ENCODE measurements around the gene CXCR1. TPM values are rescaled to one million over a fixed set of nuclear protein-coding genes. Genes with fewer than 3 reads are reported as not detected.
A peak's percentile ranks its signal among the peaks of the same experiment; 100 is the strongest.

Gene CXCR1
- total RNA-seq, 1 experiment from 2014 or later, result not detected

DNA sequence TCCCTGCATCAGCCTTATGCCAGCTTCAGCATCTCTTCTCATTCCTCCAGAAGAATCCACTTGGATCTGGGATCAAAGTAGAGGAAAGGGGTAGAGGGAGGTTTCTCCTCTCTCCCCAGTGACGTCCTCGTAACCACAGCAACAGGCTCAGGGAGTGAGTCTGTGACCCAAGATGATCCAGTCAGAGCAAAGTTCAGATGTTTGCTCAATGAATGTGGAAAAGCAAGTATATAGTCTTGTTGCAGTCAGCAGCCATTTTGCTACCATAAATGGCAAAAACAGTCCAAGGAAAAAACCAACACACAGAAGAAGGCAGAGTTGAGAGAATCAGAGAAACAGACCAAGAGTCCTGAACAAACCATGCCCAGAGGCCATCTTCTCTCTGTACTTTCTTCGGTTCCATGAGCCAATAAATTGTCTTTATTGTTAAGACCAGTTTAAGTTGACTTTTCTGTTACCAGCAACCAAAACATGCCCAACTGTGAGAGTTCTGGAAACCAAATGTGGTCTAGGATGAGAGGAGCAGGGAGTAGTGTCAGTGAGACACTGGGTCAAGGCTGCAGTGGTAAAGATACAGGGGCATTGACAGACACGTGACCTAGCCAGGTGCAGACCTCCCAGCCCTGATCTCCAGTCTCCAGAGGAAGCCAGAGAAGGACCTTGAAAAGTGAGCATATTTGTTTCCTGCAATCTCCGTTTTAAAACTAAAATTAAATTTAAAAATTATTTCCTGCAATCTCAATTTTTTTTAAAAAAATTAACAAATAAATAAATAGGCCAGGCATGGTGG lies 3.2 kb upstream of the CXCR1 start:
- DNase-seq (no peak), ATAC-seq (no peak)
- TF ChIP-seq EZH2phosphoT487 (IDR thresholded peaks at IDR 0.05; ENCODE audit: borderline replicate concordance, low read length) (no peak), EZH2 (IDR thresholded peaks at IDR 0.05; ENCODE audit: low read length, unreplicated experiment) (no peak)
- TF ChIP-seq, protein P1, sequence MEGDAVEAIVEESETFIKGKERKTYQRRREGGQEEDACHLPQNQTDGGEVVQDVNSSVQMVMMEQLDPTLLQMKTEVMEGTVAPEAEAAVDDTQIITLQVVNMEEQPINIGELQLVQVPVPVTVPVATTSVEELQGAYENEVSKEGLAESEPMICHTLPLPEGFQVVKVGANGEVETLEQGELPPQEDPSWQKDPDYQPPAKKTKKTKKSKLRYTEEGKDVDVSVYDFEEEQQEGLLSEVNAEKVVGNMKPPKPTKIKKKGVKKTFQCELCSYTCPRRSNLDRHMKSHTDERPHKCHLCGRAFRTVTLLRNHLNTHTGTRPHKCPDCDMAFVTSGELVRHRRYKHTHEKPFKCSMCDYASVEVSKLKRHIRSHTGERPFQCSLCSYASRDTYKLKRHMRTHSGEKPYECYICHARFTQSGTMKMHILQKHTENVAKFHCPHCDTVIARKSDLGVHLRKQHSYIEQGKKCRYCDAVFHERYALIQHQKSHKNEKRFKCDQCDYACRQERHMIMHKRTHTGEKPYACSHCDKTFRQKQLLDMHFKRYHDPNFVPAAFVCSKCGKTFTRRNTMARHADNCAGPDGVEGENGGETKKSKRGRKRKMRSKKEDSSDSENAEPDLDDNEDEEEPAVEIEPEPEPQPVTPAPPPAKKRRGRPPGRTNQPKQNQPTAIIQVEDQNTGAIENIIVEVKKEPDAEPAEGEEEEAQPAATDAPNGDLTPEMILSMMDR (conservative IDR thresholded peaks at IDR 0.05; ENCODE audit: low read depth, low read length), result no peak
- Histone ChIP-seq H3K4me1 (ENCODE audit: insufficient read depth, low read length) (peaks cover 7% of the 10 kb centered on the region; the same call in 1 of the 2 replicates), H3K4me3 (ENCODE audit: low read length) (no peak overlapping the region), H4K20me1 (ENCODE audit: low read length) (no peaks in the 10 kb centered on the region), H3K9me3 (ENCODE audit: low read length) (no peaks in the 10 kb centered on the region), H3F3A (ENCODE audit: low read length, unreplicated experiment) (no peaks in the 10 kb centered on the region), H3K27me3 (ENCODE audit: low read length) (peaks cover 7% of the 10 kb centered on the region), H3K79me2 (ENCODE audit: low read length) (no peaks in the 10 kb centered on the region), H3K36me3 (ENCODE audit: low read depth, low read length) (no peaks in the 10 kb centered on the region), H3K27ac (ENCODE audit: low read length) (no peak overlapping the region), H3K9ac (ENCODE audit: low read length) (no peak overlapping the region), H3K9me2 (replicated peaks; ENCODE audit: low read length) (no peaks in the 10 kb centered on the region), H2AFZ (ENCODE audit: low read length) (no peak overlapping the region), H3K4me2 (ENCODE audit: low read length) (no peak overlapping the region)
- BruUV-seq (replicated peaks), result no TSS peak
- ChIA-PET POLR2A (ENCODE audit: unreplicated experiment) (no interaction called here), CTCF (interaction anchor here (0.6 kb wide), 1 partner anchor 92 kb away, joined by 3 read pairs; no protein-coding TSS in a partner anchor)
- intact Hi-C loops (cut with micrococcal nuclease), result no loop called here

DNA sequence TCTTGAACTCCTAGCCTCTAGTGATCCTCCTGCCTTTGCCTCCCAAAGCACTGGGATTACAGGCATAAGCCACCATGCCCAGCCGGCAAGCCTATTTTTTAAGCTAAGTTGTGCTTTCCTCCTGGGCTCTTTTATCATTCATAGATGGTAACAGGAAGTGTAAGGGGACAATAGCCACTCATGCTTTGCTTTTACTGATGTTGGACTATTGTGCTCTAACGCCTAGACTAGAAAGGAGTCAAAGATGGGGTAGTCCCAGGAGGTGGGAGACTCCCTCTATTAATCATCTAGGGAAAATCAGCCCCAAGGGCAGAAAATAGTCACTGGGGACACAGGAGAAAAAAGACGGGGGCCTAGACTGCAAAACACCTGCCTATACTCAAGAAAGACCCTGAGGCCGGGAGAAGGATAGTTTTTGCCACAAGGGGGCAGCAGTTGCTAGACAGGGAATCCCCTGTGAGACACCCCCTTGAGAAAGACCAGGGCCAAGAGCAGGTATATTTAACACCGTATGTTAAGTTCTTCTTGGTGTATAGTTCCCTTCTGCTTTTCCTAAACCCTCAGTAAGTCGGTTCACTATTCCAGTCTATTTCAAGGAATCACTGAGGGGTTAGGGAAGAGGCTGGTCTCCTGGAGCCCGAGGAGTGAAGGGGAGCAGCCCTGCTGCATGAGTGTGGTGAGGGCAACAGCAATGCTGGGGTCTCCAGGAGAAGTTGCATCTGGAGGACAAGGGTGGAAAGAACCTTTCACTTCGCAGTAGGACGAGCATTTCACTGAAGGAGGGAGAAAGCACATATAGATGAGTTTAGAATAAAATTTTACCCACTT lies 2.1 kb upstream of the CXCR1 start:
- Histone ChIP-seq H4K20me1 (ENCODE audit: low read length) (no peaks in the 10 kb centered on the region), H3K4me1 (ENCODE audit: insufficient read depth, low read length) (peaks cover 7% of the 10 kb centered on the region; the same call in 1 of the 2 replicates), H3K9me3 (ENCODE audit: low read length) (no peaks in the 10 kb centered on the region), H3F3A (ENCODE audit: low read length, unreplicated experiment) (no peaks in the 10 kb centered on the region), H3K79me2 (ENCODE audit: low read length) (no peaks in the 10 kb centered on the region), H3K9me2 (replicated peaks; ENCODE audit: low read length) (no peaks in the 10 kb centered on the region), H3K9ac (ENCODE audit: low read length) (no peak overlapping the region), H3K4me3 (ENCODE audit: low read length) (no peak overlapping the region), H3K4me2 (ENCODE audit: low read length) (no peak overlapping the region), H3K27me3 (ENCODE audit: low read length) (peaks cover 18% of the 10 kb centered on the region), H3K36me3 (ENCODE audit: low read depth, low read length) (no peaks in the 10 kb centered on the region), H3K27ac (ENCODE audit: low read length) (no peak overlapping the region), H2AFZ (ENCODE audit: low read length) (no peak overlapping the region)
- TF ChIP-seq EZH2phosphoT487 (IDR thresholded peaks at IDR 0.05; ENCODE audit: borderline replicate concordance, low read length) (no peak), EZH2 (IDR thresholded peaks at IDR 0.05; ENCODE audit: low read length, unreplicated experiment) (no peak)
- TF ChIP-seq, protein P1 (conservative IDR thresholded peaks at IDR 0.05; ENCODE audit: low read depth, low read length), result peak; percentile 77
- intact Hi-C loops (cut with micrococcal nuclease), result no loop called here
- BruUV-seq (replicated peaks), result no TSS peak
- ATAC-seq (peak; percentile 62), DNase-seq (peak; percentile 64)
- ChIA-PET POLR2A (ENCODE audit: unreplicated experiment) (no interaction called here), CTCF (interaction anchor here (0.6 kb wide), 1 partner anchor 93 kb away, joined by 3 read pairs; no protein-coding TSS in a partner anchor)
